OCI-LY3 (cell line): ENCODE measurements around the gene CARS2.

Source experiments
- EZH2phosphoT487 ChIP-seq: fragments of 200-600 bp; shearing (Covaris generic); IDR thresholded peaks from 2 replicates; pipeline ENCODE4 v1.6.1; 2018; ENCODE audit warnings: antibody characterized with exemption, mixed run types, low read depth
- TF ChIP-seq, protein P1 (sequence below): fragments of 200-600, 300-600 bp; sonication (generic); IDR thresholded peaks from 2 replicates; pipeline ENCODE4 v1.5.1; 2014; ENCODE audit warnings: antibody characterized with exemption, low read length, low read depth

DNA sequence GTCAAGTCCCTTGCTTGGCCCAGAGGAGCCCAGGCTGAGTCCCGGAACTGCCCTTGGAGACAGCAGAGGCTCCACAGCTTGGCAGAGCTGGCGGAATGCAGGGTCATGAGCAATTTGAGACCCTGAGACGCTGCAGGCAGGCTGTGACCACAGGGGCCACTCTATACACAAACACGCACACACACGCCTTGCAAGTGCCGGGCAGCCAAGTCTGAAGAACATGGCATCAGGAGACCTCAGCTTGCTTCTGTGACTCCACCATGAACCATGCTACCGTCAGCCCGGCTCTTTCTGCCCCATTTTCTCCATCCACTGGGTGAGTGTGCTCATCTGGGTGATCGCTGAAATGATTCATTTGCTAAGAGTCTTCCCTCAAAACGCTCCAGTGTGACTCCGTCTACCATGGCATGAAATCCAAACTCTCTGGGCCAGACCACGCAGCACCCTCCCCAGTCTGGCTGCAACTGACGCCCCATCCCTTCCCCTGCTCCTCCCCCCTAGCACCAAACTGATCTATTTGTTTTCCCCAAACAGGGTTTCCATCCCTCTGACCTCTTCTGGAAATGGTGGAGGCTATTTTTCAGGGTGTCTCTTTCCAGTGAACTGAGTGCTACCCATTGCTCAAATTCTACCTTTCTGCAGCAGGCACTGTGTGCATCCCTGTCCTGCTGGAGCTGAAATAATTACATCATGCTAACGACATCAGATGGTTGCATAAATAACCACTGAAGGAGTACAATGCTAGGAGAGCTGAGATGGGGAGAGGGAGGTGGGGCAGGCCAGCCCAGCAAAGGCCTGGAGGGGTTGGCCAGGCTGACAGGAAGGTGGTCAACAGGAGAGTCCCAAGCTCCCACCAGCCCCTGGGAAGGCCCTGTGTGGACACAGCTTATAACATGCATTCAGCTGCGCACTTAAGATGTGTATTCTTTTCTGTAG is 3.1 kb downstream of the CARS2 start:
- TF ChIP-seq, protein P1, sequence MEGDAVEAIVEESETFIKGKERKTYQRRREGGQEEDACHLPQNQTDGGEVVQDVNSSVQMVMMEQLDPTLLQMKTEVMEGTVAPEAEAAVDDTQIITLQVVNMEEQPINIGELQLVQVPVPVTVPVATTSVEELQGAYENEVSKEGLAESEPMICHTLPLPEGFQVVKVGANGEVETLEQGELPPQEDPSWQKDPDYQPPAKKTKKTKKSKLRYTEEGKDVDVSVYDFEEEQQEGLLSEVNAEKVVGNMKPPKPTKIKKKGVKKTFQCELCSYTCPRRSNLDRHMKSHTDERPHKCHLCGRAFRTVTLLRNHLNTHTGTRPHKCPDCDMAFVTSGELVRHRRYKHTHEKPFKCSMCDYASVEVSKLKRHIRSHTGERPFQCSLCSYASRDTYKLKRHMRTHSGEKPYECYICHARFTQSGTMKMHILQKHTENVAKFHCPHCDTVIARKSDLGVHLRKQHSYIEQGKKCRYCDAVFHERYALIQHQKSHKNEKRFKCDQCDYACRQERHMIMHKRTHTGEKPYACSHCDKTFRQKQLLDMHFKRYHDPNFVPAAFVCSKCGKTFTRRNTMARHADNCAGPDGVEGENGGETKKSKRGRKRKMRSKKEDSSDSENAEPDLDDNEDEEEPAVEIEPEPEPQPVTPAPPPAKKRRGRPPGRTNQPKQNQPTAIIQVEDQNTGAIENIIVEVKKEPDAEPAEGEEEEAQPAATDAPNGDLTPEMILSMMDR: no peak
- TF ChIP-seq EZH2phosphoT487: no peak
